Measurements from ENCODE around the gene TNRC6C.
"Not testable (repeated sequence)": the region's sequence is repeated elsewhere in the genome, so short reads cannot be mapped to it uniquely, and the experiment has no call there.

The TNRC6C gene

DNA sequence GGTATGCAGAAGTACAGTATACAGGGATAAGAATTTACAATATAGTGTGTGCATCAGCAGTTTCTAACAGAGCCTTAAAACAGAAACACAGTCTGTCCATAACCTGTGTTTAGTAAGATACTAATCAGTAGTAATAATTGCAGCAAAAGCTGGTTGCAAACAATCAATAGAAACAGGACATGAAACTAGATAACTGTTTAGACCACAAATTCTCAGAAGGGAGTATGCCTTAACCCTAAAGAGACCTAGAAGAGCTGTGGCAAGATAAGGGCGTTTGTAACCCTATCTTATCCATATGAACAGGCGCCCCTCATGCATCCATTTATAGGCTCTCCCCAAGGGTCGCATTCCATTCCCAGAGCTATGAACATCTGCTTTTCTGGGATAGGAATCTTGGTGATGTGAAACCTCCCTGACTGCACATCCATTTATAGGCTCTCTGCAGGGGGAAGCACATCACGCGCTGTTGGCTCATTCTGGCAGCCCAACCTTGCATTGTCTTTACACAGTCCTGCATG lies 123.9 kb downstream of the TNRC6C start:
- not testable (repeated sequence) for DNase-seq (ENCODE audit: low spot score)

DNA sequence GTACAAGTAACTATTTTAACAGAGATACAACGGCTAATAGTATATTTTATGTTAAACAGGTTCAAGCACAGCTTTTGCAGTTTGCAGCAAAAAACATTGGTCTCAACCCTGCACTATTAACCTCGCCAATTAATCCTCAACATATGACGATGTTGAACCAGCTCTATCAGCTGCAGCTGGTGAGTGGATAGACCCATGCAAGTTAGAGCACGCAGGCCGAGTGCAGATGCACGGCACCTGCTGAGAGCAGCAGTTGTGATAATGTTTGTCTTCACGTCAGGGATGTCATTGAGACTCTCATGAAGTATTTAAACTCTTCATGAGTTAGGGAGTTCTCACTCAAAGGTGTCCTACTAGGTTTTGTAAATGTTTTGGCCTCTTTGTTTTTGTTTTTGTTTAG lies 124.5 kb downstream of the TNRC6C start:
- no peak for DNase-seq (ENCODE audit: low spot score)

GRCh38 chr17:78086740-78087139 lies 128.2 kb downstream of the TNRC6C start:
- DNase-seq (ENCODE audit: low spot score) = no peak

GRCh38 chr17:78088529-78088928 lies 130.0 kb downstream of the TNRC6C start:
- DNase-seq (ENCODE audit: low spot score) = no peak

DNA sequence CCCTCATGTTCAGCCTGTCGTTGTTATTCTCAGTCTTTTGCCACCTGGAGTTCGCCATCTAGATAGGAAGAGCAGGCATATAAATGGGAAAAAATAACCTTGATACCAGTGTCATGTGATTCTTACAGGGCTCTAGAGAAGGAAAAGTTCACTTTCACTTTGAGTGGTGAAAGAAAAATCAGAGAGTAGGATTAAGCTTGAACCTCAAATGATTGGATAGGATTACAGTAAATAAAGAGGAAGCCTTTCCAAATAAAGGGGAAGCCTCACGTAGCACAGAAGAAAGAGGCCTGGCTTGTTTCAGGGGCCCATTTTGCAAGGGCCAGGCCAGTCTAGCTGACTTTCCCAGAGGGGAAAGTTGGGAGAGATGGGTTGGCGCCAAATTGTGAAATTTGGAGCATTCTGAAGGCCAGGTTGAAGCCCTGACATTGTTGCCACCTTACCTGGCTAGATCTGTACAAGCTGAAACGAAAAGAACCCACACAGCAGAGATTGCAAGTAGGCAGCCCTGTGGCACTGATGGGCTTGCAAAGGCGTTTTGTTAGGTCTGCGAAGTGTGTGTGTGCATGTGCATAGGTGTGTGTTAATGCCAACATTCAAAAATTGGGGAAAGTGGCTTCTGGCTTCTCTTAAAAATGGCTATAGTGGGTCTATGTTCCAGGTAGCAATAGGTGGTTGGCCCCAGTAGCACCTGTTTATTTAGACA lies 131.2 kb downstream of the TNRC6C start:
- DNase-seq (ENCODE audit: low spot score) = no peak

GRCh38 chr17:78092794-78093324 lies 134.4 kb downstream of the TNRC6C start:
- no peak for DNase-seq (ENCODE audit: low spot score)

DNA sequence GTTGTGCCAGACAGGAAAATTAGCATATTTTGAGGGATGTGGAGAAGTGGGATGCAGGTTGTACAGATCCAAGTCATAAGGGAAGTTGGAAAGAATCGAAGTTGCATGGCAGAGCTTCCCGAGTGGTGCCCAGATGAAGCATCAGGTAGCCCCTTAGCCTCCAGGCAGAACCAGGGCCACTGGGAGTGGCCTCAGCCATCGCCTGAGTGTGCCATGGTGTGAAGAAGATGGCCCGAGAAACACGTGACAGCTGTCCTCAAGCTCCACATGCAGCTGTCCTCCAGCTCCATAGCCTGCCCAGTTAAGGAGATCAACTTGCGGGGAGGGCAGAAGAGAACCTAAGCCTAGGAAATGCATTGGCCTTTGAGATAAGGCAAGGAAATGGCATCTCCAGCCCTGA lies 136.5 kb downstream of the TNRC6C start:
- no peak for DNase-seq (ENCODE audit: low spot score)

DNA sequence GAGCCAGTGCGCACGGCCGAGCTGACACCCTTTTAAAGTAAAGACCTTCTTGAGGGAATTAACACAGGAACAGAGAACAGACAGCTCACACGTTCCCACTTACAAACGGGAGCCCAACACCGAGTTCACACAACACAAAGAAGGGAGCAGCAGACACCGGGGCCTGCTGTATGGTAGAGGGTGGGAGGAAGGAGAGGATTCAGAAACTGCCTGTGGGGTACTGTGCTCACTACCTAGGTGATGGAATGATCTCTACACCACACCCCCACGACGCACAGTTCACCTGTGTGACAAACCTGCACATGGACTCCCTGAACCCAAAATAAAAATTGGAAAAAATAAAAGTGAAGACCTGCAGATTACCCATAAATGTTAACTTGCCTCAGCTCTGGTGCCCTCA lies 137.6 kb downstream of the TNRC6C start:
- no peak for DNase-seq (ENCODE audit: low spot score)

GRCh38 chr17:78101112-78101511 lies 142.6 kb downstream of the TNRC6C start:
- DNase-seq (ENCODE audit: low spot score) = no peak

DNA sequence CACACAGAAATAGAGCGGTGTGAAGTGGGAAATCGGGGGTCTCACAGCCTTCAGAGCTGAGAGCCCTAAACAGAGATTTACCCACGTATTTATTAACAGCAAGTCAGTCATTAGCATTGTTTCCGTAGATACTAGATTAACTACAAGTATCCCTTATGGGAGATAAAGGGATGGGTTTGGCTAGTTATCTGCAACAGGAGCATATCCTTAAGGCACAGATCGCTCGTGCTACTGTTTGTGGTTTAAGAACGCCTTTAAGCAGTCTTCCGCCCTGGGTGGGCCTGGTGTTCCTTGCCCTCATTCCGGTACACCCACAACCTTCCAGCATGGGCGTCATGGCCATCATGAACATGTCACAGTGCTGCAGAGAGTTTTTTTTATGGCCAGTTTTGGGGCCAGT lies 143.0 kb downstream of the TNRC6C start:
- no peak for DNase-seq (ENCODE audit: low spot score)

DNA sequence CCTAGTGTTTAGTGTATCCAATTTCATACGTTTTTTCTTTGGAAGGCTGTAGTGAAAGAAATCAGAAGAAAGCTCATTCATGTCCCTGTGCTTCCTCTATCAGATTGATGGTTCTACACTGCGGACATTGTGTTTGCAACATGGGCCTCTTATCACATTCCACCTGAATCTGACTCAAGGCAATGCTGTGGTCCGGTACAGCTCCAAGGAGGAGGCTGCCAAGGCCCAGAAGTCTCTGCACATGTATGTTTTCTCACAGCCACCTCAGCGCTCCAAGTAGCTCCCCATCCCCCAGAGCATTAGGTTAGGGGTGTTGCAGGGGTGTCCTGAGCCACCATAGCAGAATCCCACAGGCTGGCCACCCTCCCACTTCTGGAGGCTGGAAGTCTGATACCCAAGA lies 144.8 kb downstream of the TNRC6C start:
- DNase-seq (ENCODE audit: low spot score) = no peak

- no peak for DNase-seq (ENCODE audit: low spot score)
Measured at GRCh38 chr17:78104540-78104941, 146.0 kb downstream of the TNRC6C start.

DNA sequence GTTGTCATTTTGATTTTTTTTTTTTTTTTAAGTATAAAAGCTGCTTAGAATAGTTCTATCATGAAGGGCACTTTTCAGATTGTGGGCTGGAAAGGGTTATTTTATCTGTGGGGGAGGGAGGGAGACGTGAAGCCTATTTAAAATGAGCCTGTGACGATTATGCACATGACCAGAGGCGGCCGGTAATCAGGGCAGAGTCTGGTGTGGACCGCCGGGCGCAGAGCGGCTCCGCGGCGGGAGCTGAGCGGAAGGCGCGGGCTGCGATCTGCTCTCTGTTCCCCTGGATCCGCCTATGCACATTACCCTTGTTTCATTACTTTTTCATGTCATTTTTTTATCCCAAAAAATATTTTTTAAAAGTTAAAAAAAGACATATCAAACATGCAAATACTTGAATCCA lies 146.6 kb downstream of the TNRC6C start:
- no peak for DNase-seq (ENCODE audit: low spot score)

DNA sequence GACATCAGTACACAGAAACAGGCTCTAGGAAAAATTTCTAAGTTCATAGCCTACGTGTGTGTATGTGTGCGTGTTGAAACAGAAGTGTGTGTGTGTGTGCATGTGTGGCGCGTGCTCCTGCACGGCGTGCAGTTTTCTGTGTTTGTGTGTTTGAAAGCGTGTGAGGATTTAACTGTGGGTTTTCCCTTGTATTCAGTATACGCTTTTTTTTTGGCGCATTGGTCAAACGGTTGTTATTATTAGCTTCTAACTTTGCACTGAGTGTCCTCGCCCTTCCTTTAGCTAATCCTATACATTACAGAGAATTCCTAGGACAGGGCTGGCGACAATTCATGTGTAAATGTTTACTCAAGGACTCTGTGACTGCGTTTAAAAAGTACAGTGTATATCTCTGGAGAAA lies 147.0 kb downstream of the TNRC6C start:
- no peak for DNase-seq (ENCODE audit: low spot score)

DNA sequence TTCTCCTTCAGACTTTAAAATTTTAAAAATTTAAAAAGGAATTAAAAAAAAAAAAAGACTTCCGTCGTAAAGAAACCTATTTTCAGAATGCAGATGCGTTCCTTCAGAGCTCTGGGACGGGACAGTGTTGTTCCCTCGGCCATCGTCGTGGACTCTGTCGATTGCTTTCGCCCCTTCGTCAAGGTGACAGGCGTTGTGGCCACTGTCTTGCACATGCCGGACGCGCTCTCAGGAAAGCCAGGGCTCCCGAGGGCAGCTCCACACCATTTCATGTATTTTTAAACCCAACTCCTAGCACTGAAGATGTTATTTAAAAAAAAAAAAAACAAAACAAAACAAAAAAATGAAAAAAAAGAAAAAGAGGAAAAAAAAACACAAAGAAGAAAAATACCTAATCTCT lies 147.7 kb downstream of the TNRC6C start:
- no peak for DNase-seq (ENCODE audit: low spot score)

DNA sequence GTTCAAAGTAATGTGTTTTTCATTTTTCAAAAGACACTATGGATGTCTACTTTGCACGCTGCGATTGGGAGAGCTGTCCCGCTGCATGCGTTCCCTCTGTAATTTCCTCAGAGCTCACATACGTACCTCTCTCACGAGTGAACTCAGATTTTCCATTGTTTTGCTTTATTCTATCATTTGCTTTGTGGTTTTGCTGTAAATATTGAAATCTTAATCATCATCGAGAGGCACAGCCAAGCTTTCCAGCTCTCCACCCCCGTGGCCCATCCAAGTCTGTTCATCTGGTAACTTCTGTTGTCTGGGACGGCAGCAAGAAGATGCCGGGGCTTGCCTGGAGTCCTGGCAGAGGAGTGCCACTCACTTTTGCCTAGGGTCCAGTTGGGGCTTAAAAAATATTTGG lies 149.0 kb downstream of the TNRC6C start:
- no peak for DNase-seq (ENCODE audit: low spot score)

DNA sequence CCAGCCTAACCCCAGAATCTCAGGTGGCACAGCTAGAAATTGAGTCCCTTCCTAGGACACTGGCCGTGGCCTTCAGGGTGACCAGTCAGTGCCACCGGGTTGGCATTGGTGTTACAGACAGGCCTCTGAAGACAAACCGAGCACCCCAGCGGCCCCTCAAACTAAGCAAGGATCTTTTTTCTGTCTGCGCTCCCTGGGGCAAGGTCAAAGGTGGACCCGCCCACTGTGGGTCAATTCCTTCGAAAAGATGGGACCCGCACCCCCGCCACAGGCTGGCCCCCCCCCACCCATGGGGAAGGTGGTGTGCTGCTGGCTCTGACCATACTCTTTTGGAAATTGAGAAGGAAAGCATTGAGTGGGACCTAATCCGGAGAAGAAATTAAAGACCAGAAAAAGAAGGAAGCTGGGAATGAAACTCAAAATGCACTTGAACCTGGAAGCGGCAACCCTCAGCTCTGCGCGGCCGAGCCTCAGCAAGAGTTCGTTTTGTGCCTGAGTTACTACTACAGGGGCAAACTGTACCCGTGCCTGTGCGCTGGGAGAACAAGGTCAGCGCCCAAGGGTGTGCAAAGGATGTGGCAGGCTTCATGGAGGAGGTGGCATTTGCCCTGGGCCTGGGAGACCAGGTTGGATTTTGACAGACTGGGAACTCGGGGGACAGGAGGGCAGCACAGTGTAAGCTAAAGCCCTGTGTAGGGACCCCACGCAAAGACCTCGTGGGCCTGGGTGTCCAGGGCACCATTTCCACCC lies 149.6 kb downstream of the TNRC6C start:
- no peak for DNase-seq (ENCODE audit: low spot score)

GRCh38 chr17:78108726-78109488 lies 150.4 kb downstream of the TNRC6C start:
- DNase-seq (ENCODE audit: low spot score) = no peak

GRCh38 chr17:78109489-78109761 lies 150.9 kb downstream of the TNRC6C start:
- DNase-seq (ENCODE audit: low spot score) = no peak

GRCh38 chr17:78110363-78111015 lies 152.0 kb downstream of the TNRC6C start:
- no peak for DNase-seq (ENCODE audit: low spot score)

DNA sequence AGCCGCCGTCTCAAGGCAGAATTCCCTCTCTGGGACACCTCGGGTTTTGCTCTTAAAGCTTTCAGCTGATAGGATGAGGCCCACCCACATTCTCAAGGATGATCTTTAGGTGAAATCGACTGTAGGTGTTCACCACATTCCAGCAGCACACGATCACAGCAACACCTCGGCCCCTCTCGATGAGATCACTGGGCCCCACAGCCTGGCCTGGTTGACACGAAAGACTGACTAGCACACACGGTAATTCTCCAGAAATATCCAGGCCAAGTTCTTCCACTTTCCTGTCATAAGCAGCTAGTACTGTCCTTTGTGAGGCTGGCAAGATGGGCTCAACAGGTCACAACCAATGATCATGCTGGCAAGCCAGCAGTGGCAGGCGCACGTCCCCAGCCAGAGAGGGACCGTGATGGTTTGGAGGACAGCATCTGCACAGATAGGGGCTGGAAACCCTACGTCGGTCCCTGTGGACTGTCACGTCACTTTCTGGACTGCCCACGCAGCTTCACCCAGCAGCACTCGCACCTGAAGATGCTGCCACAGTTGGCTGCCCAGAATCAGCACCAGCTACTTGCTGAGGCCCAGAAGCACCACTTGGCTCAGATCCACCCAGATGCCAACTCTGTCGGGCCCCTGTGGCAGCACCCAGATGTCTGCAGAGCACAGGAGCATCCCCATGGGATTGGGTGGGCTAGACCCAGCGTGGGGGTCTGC lies 152.7 kb downstream of the TNRC6C start:
- DNase-seq (ENCODE audit: low spot score) = no peak
